ENCODE results near the gene EIF4A3.

EIF4A3 gene

GRCh38 chr17:80147035-80147822 lies at the start of gene EIF4A3:
Gene EIF4A3 (minus strand): TSS chr17:80147128. CDS start chr17:80146961, 167 bp downstream.
- H3K4me1 ChIP-seq (ENCODE audit: control insufficient read depth, insufficient read depth, low read length), result peaks cover 19% of the 10 kb centered on the region
- peaks cover 35% of the 10 kb centered on the region for H3K36me3 ChIP-seq (ENCODE audit: control insufficient read depth, insufficient read depth, low read length)
- H3K4me3 ChIP-seq (ENCODE audit: low read depth, low read length), result peak within 1 kb of the TSS; percentile 91
- peak within 1 kb of the TSS; percentile 91 for H3K27ac ChIP-seq (ENCODE audit: low read depth, low read length)
- no peaks in the 10 kb centered on the region for H3K27me3 ChIP-seq (ENCODE audit: control insufficient read depth, insufficient read depth, low read length)
- peak within 1 kb of the TSS; percentile 86 for H3K9ac ChIP-seq (ENCODE audit: low read depth, low read length)
- H3K9me3 ChIP-seq (ENCODE audit: control insufficient read depth, insufficient read depth, low read length), result no peaks in the 10 kb centered on the region

- H3K36me3 ChIP-seq (ENCODE audit: control insufficient read depth, insufficient read depth, low read length), result no peaks in the 10 kb centered on the region
- no peak overlapping the region for H3K27ac ChIP-seq (ENCODE audit: low read depth, low read length)
- H3K9ac ChIP-seq (ENCODE audit: low read depth, low read length), result no peak overlapping the region
- no peaks in the 10 kb centered on the region; the same call in 1 of the 2 replicates for H3K4me1 ChIP-seq (ENCODE audit: control insufficient read depth, insufficient read depth, low read length)
- H3K9me3 ChIP-seq (ENCODE audit: control insufficient read depth, insufficient read depth, low read length), result no peaks in the 10 kb centered on the region
- H3K27me3 ChIP-seq (ENCODE audit: control insufficient read depth, insufficient read depth, low read length), result no peaks in the 10 kb centered on the region
- no peak overlapping the region for H3K4me3 ChIP-seq (ENCODE audit: low read depth, low read length)
These were observed 49.7 kb upstream of the EIF4A3 start for GRCh38 chr17:80196652-80197051.

GRCh38 chr17:80195671-80196529 lies 49.0 kb upstream of the EIF4A3 start:
- no peak overlapping the region for H3K4me3 ChIP-seq (ENCODE audit: low read depth, low read length)
- no peaks in the 10 kb centered on the region for H3K9me3 ChIP-seq (ENCODE audit: control insufficient read depth, insufficient read depth, low read length)
- H3K9ac ChIP-seq (ENCODE audit: low read depth, low read length), result no peak overlapping the region
- H3K27ac ChIP-seq (ENCODE audit: low read depth, low read length), result no peak overlapping the region
- H3K4me1 ChIP-seq (ENCODE audit: control insufficient read depth, insufficient read depth, low read length), result no peaks in the 10 kb centered on the region; the same call in 1 of the 2 replicates
- H3K27me3 ChIP-seq (ENCODE audit: control insufficient read depth, insufficient read depth, low read length), result no peaks in the 10 kb centered on the region
- H3K36me3 ChIP-seq (ENCODE audit: control insufficient read depth, insufficient read depth, low read length), result no peaks in the 10 kb centered on the region

- Histone ChIP-seq H3K9ac (ENCODE audit: low read depth, low read length) (no peak overlapping the region), H3K9me3 (ENCODE audit: control insufficient read depth, insufficient read depth, low read length) (no peaks in the 10 kb centered on the region), H3K36me3 (ENCODE audit: control insufficient read depth, insufficient read depth, low read length) (no peaks in the 10 kb centered on the region), H3K27ac (ENCODE audit: low read depth, low read length) (no peak overlapping the region), H3K27me3 (ENCODE audit: control insufficient read depth, insufficient read depth, low read length) (no peaks in the 10 kb centered on the region), H3K4me3 (ENCODE audit: low read depth, low read length) (no peak overlapping the region), H3K4me1 (ENCODE audit: control insufficient read depth, insufficient read depth, low read length) (no peaks in the 10 kb centered on the region; the same call in 1 of the 2 replicates)
These were observed 48.2 kb upstream of the EIF4A3 start for GRCh38 chr17:80195141-80195540.

- H3K4me3 ChIP-seq (ENCODE audit: low read depth, low read length), result no peak overlapping the region
- H3K36me3 ChIP-seq (ENCODE audit: control insufficient read depth, insufficient read depth, low read length), result no peaks in the 10 kb centered on the region
- H3K27ac ChIP-seq (ENCODE audit: low read depth, low read length), result no peak overlapping the region
- H3K27me3 ChIP-seq (ENCODE audit: control insufficient read depth, insufficient read depth, low read length), result no peaks in the 10 kb centered on the region
- no peaks in the 10 kb centered on the region for H3K4me1 ChIP-seq (ENCODE audit: control insufficient read depth, insufficient read depth, low read length)
- no peaks in the 10 kb centered on the region for H3K9me3 ChIP-seq (ENCODE audit: control insufficient read depth, insufficient read depth, low read length)
- no peak overlapping the region for H3K9ac ChIP-seq (ENCODE audit: low read depth, low read length)
These were observed 45.1 kb upstream of the EIF4A3 start for GRCh38 chr17:80191865-80192661.

GRCh38 chr17:80191192-80191591 lies 44.3 kb upstream of the EIF4A3 start:
- H3K4me1 ChIP-seq (ENCODE audit: control insufficient read depth, insufficient read depth, low read length), result no peaks in the 10 kb centered on the region
- no peaks in the 10 kb centered on the region for H3K27me3 ChIP-seq (ENCODE audit: control insufficient read depth, insufficient read depth, low read length)
- no peak overlapping the region for H3K27ac ChIP-seq (ENCODE audit: low read depth, low read length)
- no peaks in the 10 kb centered on the region for H3K36me3 ChIP-seq (ENCODE audit: control insufficient read depth, insufficient read depth, low read length)
- no peaks in the 10 kb centered on the region for H3K9me3 ChIP-seq (ENCODE audit: control insufficient read depth, insufficient read depth, low read length)
- H3K9ac ChIP-seq (ENCODE audit: low read depth, low read length), result no peak overlapping the region
- no peak overlapping the region for H3K4me3 ChIP-seq (ENCODE audit: low read depth, low read length)

- Histone ChIP-seq H3K9ac (ENCODE audit: low read depth, low read length) (no peak overlapping the region), H3K27me3 (ENCODE audit: control insufficient read depth, insufficient read depth, low read length) (no peaks in the 10 kb centered on the region), H3K4me3 (ENCODE audit: low read depth, low read length) (no peak overlapping the region), H3K27ac (ENCODE audit: low read depth, low read length) (no peak overlapping the region), H3K9me3 (ENCODE audit: control insufficient read depth, insufficient read depth, low read length) (no peaks in the 10 kb centered on the region), H3K4me1 (ENCODE audit: control insufficient read depth, insufficient read depth, low read length) (no peaks in the 10 kb centered on the region), H3K36me3 (ENCODE audit: control insufficient read depth, insufficient read depth, low read length) (no peaks in the 10 kb centered on the region)
These were observed 43.8 kb upstream of the EIF4A3 start for GRCh38 chr17:80190716-80191115.

GRCh38 chr17:80189611-80190010 lies 42.7 kb upstream of the EIF4A3 start:
- Histone ChIP-seq H3K4me1 (ENCODE audit: control insufficient read depth, insufficient read depth, low read length) (no peaks in the 10 kb centered on the region), H3K36me3 (ENCODE audit: control insufficient read depth, insufficient read depth, low read length) (no peaks in the 10 kb centered on the region), H3K9ac (ENCODE audit: low read depth, low read length) (no peak overlapping the region), H3K9me3 (ENCODE audit: control insufficient read depth, insufficient read depth, low read length) (no peaks in the 10 kb centered on the region), H3K4me3 (ENCODE audit: low read depth, low read length) (no peak overlapping the region), H3K27ac (ENCODE audit: low read depth, low read length) (no peak overlapping the region), H3K27me3 (ENCODE audit: control insufficient read depth, insufficient read depth, low read length) (no peaks in the 10 kb centered on the region)

- Histone ChIP-seq H3K27ac (ENCODE audit: low read depth, low read length) (no peak overlapping the region), H3K9me3 (ENCODE audit: control insufficient read depth, insufficient read depth, low read length) (no peaks in the 10 kb centered on the region), H3K4me1 (ENCODE audit: control insufficient read depth, insufficient read depth, low read length) (no peaks in the 10 kb centered on the region), H3K27me3 (ENCODE audit: control insufficient read depth, insufficient read depth, low read length) (no peaks in the 10 kb centered on the region), H3K36me3 (ENCODE audit: control insufficient read depth, insufficient read depth, low read length) (no peaks in the 10 kb centered on the region), H3K4me3 (ENCODE audit: low read depth, low read length) (no peak overlapping the region), H3K9ac (ENCODE audit: low read depth, low read length) (no peak overlapping the region)
These were observed 40.6 kb upstream of the EIF4A3 start for GRCh38 chr17:80187515-80187941.

- H3K9ac ChIP-seq (ENCODE audit: low read depth, low read length), result no peak overlapping the region
- no peak overlapping the region for H3K27ac ChIP-seq (ENCODE audit: low read depth, low read length)
- no peaks in the 10 kb centered on the region for H3K36me3 ChIP-seq (ENCODE audit: control insufficient read depth, insufficient read depth, low read length)
- no peaks in the 10 kb centered on the region for H3K27me3 ChIP-seq (ENCODE audit: control insufficient read depth, insufficient read depth, low read length)
- H3K9me3 ChIP-seq (ENCODE audit: control insufficient read depth, insufficient read depth, low read length), result no peaks in the 10 kb centered on the region
- H3K4me1 ChIP-seq (ENCODE audit: control insufficient read depth, insufficient read depth, low read length), result no peaks in the 10 kb centered on the region
- no peak overlapping the region for H3K4me3 ChIP-seq (ENCODE audit: low read depth, low read length)
These were observed 40.2 kb upstream of the EIF4A3 start for GRCh38 chr17:80187090-80187489.
